Measurements from ENCODE around the gene USH2A.
"Not testable (repeated sequence)": the region's sequence is repeated elsewhere in the genome, so short reads cannot be mapped to it uniquely, and the experiment has no call there.

The USH2A gene

DNA sequence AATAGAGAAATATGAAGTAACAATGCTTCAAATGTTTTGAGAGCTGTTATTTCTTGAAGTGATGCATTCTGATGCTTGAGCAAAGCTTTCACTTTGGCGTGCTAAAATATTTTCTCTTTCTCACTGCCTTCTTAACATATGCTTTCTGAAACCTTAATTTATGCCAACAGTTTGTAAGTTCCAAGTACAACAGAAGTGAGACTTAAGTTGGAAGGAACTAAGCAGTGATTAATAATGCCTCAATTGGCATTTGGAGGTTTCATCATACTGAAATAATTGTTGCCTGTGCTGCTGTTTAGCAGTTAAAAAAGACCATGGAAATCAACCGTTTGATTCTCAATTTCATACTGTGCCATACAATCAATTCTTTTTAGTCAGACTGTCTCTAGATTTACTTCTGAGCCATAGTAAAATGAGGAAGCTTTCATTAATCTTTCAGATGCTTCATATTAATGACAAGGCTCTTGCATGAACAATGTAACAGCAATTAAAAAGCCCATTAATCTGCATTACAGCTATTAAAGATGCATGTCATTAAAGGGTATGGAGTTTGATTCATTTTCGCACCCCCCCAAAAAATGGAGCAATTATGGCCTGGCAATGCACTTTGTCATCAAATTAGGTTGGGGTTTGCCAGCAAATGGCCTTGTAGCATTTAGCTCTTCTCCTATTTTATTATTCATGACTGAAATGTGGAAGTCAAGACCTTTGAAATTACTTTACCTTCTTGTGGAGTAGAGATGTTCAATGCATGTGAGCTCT is 375.3 kb downstream of the USH2A start:
- DNase-seq (ENCODE audit: low spot score) = no peak

DNA sequence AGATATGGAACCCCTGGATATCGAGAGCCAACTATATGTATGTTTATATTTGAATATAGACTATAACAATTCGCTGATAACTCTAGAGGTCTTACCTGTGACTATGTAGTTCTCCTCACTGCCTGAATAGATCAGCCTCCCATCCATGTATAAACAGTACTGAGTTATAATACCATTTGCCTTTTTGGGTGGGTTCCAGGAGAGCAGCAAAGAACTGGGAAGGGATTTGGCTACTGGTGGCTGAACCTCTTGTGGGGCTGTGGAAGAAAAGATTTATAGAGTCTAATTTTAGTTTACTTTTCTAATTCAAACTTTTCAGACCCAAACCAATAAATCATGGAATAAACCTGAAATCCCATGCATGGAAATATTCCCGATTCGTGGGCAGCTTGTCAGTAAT is 376.9 kb downstream of the USH2A start:
- DNase-seq (ENCODE audit: low spot score) = no peak

DNA sequence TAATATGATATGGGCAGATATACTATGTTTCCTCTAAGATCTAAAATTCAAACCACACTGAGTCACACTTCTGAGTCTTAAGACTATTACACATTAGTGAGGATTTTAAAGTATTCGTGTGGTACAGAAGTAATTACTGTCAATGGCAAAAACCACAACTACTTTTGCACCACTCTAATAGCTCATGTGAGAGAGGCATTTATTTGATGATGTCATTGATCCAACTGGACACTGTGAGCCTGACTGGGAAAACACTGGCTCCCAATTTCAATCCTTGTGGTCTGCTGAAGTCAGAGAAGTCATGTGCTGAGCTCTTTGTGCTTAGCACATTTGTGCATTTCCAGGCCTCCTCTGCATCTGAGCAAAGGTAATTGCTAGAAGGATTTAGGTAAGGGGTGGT is 377.8 kb downstream of the USH2A start:
- DNase-seq (ENCODE audit: low spot score) = no peak

DNA sequence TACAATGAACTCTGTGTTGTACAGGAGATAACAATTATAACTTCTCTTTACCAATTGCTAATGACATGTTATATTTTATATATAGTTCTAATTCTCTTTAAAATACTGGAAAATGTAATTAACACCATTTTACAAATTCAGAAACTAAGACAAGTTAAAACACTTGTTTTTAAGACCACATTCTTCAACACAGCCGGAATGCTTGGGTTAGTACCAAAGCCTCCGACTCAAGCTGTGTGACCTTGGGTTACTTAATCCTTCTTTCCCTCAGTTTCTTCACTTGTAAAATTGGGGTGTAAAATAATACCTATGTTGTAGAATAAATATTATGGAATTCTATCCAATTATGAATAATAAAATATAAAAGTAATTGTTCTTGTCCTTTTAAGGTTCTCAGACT is 378.7 kb downstream of the USH2A start:
- DNase-seq (ENCODE audit: low spot score) = no peak

DNA sequence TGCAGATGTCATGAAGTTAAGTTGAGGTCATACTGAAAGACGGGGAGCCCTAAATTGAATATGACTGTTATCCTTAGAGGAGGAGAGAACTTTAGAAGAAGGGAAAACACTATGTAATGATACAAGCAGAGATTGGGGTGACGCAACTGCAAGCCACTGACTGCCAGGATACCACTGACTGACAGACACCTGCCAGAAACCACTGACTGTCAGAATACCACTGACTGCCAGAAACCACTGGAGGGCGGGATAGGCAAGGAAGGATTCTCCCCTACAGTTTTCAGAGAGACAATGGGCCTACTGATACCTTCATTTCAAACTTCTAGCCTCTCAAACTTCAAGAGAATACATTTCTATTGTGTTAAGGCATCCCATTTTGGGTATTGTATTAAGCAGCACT is 388.7 kb downstream of the USH2A start:
- peak; percentile 55 for DNase-seq (ENCODE audit: low spot score)

DNA sequence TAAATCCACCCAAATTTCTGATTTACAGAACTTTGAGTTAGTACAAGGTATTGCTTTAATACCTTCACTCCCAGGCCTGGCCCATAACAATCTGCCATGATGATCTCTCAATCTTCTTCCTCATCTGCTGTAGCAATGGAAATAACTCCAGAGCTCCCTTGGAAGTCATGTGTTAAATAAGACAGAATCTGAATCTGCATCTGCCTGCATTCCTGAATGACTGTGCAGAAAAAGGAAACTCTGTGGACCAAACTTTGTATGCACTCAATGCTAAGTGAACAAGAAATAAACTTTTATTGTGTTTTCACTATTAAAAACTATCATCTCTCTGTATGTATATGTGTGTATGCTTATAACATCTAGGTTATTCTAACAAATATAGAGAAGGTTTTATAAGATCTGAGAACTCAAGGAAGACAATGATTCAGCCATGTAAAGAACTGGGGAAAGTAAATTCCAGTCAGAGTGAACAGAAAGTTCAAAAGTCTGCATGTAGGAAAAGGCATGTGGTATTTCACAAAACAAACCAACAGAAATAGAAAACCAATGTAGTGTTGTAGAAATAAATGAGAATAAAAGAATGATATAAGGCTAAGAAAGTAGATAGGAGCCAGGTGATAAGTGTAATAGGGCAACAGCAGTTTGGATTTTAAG is 390.2 kb downstream of the USH2A start:
- no peak for DNase-seq (ENCODE audit: low spot score)

DNA sequence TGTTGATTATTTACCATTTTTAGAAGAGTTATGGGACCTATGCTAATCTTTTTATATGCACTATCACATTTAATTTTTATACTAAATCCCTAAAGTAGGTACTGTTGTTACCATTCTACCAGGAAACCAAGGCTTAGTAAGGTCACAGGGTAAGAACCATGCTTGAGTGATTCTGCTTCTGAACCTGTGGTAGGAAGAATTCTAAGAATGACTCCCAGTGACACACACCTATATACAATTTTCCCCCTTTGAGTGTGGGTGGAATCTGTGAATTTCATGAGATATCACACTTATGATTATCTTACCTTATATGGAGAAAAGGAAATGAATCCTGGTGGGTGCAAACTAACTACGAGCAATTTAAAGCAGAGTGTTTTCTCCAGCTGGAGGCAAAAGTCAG is 391.0 kb downstream of the USH2A start:
- no peak for DNase-seq (ENCODE audit: low spot score)

DNA sequence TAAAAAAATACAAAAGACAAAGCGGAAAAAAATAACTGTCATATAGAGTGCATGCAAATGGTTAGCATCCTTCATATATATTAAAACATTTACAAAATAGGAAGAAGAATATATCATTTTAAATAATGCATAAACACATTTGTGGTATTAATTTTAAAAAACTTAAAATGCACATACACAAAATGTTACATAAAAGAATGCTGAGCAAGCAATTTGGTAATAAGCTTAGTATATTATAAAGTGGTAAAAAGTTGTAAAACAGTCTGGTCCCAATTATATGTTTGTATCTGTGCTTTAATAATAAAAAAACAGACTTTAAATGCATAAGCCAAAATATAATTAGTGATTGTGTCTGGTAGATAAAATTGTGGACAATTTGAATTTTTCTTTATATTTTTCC is 394.6 kb downstream of the USH2A start:
- DNase-seq (ENCODE audit: low spot score) = no peak

DNA sequence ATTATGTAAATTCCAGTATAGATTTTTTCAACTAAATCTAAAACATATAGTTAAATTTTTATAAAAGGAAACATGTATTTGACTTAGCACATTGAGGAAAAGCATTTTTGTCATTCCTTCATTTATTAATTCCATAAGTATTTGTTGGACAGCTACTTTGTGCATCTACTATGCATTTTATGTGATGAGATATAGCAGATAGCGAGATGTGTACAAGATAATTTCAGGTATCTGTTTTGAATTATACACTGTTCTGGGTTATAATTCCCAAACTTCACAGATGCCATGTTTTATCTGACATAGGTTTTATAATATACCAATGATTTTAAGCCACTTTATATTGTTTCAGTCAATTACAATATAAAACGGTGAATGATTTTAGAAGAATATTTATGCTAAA is 398.7 kb downstream of the USH2A start:
- DNase-seq (ENCODE audit: low spot score) = no peak

DNA sequence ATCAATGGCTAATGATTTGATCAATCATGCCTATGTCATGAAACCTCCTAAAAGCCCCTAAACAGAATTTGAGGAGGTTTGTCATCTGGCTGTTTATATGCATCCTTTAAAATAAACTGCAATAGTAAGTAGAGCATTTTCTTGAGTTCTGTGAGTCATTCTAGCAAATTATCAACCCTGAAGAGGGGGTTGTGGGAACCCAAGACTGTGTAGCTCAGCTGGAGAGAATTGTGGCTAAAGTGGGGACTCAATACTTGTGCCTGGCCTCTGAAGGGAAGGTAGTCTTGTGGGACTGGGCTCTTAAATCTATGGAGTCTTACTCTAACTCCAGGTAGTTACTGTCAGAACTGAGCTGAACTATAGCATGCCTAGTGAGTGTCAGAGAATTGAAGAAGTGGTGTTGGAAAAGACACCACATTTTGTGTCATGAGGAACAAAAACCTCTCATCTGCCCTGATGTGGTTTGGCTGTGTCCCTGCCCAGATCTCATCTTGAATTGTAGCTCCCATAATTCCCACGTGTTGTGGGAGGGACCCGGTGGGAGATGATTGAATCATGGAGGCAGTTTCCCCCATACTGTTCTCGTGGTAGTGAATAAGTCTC is 402.4 kb downstream of the USH2A start:
- no peak for DNase-seq (ENCODE audit: low spot score)

DNA sequence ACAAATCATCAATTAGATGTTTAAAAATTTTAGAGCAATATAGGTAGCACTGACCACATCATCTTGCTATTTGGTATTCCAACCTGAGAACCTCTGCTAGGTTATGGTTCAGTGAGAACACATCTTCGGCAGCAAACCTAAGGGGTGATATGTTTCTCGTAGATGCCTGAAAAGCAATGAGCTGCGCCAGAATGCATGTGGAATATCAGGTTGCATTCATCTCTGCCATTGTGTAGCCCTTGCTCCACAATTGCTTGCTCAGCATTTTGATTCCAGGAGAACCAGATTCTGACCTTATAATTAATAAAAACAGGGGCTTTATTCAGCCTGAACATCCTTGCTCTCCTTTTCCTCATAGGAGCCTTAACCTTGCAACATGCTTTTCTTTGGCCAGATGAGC is 408.1 kb downstream of the USH2A start:
- peak; percentile 26 for DNase-seq (ENCODE audit: low spot score)

DNA sequence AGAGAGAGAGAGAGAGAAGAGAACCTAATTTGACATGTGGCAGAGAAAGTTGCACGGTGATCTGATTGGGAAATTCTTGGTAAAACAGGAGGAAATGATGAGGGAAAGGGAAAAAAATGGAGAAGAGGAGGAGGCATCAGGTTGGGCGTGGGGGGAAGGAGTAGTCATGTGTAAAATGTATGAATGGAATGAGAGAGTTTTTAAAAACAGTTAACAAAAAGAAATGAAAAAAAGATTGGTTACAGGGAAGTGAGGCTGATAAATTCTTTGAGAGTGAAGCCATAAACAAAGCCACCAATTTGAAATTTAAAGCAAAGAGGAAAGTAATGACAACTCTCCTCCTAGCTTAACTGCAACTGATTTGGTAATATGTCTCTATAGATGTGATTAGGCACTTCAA is 409.2 kb downstream of the USH2A start:
- DNase-seq (ENCODE audit: low spot score) = no peak

DNA sequence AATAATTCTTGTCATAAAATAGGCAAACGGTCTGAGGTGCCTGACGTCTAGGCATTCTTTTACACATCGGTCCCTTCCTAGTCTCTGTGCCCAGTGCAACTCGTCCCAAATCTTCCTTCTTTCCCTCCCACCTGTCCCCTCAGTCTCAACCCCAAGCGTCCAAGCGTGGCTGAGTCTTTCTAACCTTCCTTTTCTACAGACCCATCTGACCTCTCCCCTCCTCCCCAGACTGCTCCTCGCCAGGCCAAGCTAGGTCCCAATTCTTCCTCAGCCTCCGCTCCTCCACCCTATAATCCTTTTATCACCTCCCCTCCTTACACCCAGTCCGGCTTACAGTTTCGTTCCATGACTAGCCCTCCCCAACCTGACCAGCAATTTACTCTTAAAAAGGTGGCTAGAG is 413.8 kb downstream of the USH2A start:
- not testable (repeated sequence) for DNase-seq (ENCODE audit: low spot score)

DNA sequence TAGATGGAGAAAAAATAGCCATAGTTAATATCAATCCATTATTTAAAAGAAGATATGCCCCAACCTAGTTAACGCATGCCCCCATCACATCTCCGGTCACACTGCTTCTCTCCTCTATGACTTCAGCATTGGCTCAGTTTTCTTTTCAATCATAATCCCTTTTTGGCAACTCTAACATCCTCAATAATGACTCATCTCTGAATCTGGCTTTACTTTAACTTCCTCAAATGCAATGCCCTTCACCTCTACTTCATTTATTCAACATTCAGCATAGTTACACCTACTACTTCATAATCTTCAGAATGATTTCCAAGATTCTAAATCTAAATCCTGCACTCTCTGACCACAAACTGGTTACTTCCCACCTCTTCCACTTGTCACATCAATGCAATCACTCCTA is 417.3 kb downstream of the USH2A start:
- DNase-seq (ENCODE audit: low spot score) = no peak

DNA sequence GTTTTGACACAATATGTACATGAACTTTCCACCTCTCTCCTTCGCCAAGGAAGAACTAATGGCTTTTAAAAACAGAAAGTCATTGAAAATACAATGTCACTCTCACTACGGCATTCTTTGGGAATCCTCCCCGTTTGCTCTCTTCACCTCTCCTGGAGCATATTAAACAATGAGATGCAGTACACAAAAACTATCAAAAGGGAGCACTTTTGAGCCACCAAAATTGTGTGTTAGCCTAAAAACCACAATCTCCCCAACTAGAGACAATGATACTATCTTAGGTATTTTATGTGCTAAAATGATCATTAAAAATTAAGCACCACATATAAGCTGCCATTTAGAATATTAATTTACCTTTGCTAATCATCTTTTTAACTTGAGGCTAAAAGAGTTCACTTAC is 430.6 kb downstream of the USH2A start:
- DNase-seq (ENCODE audit: low spot score) = peak; percentile 25

DNA sequence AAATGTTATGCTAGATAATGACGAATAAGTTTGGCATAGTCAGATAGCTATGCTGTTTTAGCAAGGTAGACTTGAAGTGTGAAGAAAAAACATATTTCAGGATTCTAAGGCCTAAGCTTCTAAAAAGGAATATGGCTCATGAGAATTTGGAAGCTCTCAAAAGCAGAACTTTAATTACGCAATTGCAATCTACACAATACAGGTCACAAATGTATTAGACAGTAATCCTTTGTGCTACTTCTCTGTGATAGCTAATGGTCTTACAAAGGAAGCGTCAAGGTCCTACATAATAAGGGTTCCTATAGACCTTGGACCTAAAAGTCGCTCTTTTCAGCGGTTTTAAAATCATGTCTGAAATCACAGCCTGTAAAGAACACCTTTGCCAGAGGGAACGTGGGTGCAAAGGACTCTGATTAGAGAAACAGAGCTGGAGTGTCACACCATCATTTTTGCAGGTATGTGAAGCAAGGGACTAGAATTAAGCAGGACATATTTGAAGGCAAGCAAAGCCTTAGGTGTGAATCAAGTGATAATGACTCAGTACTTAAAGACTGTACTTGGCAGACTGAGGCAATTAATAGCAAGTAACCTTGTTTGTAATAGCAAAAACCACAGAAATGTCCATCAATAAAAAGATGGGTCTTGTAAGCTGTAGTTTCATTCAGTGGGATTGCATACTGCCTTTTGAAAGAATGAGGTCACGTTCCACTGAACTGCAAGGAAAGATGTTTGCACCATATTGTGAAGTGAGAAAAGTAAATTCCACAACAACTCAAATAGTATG is 436.0 kb downstream of the USH2A start:
- DNase-seq (ENCODE audit: low spot score) = no peak

DNA sequence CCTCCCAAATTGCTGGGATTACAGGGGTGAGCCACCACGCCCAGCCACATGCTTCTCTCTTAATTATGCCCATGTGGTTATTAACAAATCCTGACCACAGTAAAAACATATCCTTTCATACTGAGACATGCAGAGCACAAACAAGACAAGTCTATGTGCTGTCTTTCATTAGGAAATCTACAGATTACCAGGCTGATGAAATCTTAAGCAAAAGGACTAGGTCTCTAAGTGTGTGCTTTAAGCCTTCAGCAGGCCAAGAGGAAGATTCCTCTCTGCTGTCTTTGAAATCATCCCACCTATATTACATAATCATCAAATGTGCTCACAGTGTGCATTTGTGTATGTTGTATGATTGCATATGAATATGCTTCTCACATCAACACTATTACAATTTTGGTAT is 436.8 kb downstream of the USH2A start:
- DNase-seq (ENCODE audit: low spot score) = no peak

DNA sequence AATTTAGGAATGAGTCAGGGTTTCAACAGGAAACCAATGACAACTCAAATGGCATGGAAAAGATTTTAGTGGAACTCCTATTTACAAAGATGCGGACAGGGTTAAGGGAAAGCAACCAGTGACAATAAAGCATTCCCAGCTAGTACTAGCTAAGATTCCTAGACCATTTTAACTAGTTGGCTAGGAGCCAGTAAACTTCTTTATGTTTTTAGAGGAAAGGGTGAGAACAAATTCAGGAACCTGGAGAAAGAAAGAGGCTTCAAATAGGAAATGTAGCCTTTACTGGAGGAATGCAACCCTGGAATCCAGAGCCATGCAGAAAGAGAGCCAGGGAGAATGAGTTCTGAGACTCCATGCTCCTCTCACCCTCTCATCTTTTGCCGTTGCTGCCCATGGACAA is 439.6 kb downstream of the USH2A start:
- DNase-seq (ENCODE audit: low spot score) = no peak

DNA sequence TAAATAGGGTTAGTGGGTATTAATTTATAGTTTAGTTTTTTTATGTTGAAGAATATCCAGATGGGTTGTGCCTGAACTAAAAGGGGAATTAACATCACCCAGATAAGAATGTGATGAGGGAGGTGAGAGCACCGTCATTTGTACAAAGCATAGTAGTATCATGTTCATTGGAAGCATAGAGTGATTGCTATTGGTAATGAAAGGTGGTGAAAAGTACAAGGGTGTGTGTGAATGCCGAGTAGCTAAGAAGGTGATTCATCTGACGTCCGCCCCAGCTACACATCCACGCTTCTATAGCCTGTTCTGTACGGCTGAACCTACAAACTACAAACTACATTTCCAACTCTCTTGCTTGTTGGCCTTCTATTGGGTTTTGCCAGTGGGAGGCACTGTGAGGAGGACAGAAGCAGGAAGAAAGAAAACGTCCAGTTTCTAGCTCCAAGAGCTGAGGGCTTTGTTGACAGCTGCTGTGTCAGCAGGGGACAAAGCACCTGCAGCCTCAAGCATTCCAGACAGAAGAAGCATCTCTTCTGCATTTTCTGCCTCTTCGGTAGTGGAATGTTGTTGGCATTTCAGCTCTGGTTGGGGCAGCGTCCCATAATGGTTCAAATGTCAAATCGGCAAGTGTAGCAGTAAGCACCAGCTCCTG is 451.3 kb downstream of the USH2A start:
- peak; percentile 8 for DNase-seq (ENCODE audit: low spot score)

DNA sequence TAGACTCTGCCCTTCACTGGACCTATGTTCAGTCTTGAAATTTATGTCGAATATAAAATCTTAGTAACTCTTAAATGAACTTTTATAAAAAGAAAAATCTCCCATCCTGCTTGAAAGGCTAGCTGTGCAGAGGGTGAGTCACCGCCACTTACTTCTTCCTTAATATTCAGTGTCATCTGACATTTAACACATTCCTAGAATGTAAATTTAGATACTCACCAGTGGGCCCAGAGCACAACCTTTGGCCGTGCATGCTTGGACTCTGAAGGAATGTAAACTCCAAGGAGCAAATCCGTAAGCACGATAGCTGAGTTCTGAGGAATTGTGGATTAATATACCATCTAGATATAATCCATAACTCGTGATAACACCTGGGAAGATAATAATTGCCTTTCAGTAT is 452.8 kb downstream of the USH2A start:
- no peak for DNase-seq (ENCODE audit: low spot score)

DNA sequence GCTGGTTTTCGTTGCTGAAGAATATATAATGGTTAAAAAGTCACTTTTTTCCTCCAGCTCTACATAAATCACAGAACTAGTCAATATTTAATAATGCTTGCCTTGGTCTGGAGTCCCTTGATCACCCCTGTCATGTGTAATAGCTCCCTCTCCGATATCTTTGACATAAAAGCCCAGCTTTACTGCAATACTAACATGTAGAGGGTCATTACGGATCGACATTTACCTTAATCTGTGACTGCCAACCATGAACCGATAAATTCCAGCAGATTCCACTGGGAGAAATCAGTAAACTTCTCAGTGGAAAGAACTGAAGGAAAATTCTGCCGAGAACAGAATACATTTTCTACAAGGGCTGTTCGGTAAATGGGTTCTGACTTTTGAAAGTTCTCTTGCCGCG is 459.6 kb downstream of the USH2A start:
- DNase-seq (ENCODE audit: low spot score) = no peak

DNA sequence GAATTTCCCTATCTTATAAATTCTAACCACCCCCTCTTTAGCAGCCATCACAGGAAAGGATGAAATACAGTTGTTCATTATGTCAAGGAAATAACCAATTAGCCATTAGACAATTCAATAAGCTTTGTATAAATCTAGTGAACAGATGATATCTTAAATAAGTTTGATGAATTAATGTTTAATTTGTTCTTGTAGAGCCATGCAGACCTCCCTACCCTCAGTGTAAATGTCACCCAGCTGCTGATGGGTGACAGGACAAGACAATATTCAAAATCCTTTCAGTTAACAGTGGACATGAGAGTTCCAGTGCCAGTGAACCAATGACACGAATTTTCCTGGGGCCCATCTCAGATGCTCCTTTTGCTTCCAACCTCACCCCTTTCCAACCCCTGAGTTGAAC is 460.2 kb downstream of the USH2A start:
- no peak for DNase-seq (ENCODE audit: low spot score)
